PC-3 (cell line): ENCODE results near the gene NCAPG. TPM values are rescaled to one million over a fixed set of nuclear protein-coding genes. Genes with fewer than 3 reads are reported as not detected.
"Not testable (repeated sequence)": the region's sequence is repeated elsewhere in the genome, so short reads cannot be mapped to it uniquely, and the experiment has no call there.

Experiments
- ATAC-seq: fragments of 200-7000 bp; cut with Tn5 transposase; 2 replicates; pipeline ENCODE4 v1.9.1; 2020; ENCODE audit warnings: mild to moderate bottlenecking, moderate library complexity
- BruUV-seq: library from RNA; stranded (reverse); fragments of 400-500 nt; replicated peaks from 2 replicates; lab custom pipeline; 2021; lab: Mats Ljungman, UMichigan
- CTCF ChIA-PET: fragments of 300-600 bp; sonication (Branson Sonifier 250); formaldehyde crosslinking; loops from one replicate; lab custom pipeline; 2022; ENCODE audit warnings: antibody characterized with exemption; lab: Charles Lee
- POLR2A ChIA-PET: fragments of 300-600 bp; sonication (Branson Sonifier 250); formaldehyde crosslinking; loops from one replicate; lab custom pipeline; 2022; ENCODE audit warnings: antibody characterized with exemption; ENCODE audit not compliant: unreplicated experiment; lab: Charles Lee
- DNase-seq: peaks from one replicate; pipeline ENCODE4 v3.0.0-alpha.2; 2015
- H2AFZ ChIP-seq: fragments of 300-600 bp; sonication (generic); 2 replicates; pipeline ENCODE4 v1.6.0; 2016; ENCODE audit warnings: antibody characterized with exemption, low read length
- H3F3A ChIP-seq: fragments of 300-600 bp; sonication (generic); one replicate; pipeline ENCODE4 v1.6.0; 2017; ENCODE audit warnings: antibody characterized with exemption, low read length, control low read depth, mild to moderate bottlenecking; ENCODE audit not compliant: unreplicated experiment
- H3K27ac ChIP-seq: fragments of 300-600 bp; sonication (generic); 2 replicates; pipeline ENCODE4 v1.5.1; 2016; ENCODE audit warnings: mild to moderate bottlenecking, low read length
- H3K27me3 ChIP-seq: fragments of 300-600 bp; sonication (generic); 2 replicates; pipeline ENCODE4 v1.6.1; 2016; ENCODE audit warnings: low read length, mixed read lengths
- H3K36me3 ChIP-seq: fragments of 300-600 bp; sonication (generic); 2 replicates; pipeline ENCODE4 v1.6.1; 2016; ENCODE audit warnings: low read depth, mixed run types, low read length, mixed read lengths
- H3K4me1 ChIP-seq: fragments of 300-600 bp; sonication (generic); 2 replicates; pipeline ENCODE4 v1.5.1; 2016; ENCODE audit warnings: low read length; ENCODE audit not compliant: insufficient read depth
- H3K4me2 ChIP-seq: fragments of 300-600 bp; sonication (generic); 2 replicates; pipeline ENCODE4 v1.6.0; 2016; ENCODE audit warnings: low read length
- H3K4me3 ChIP-seq: fragments of 300-600 bp; sonication (generic); 2 replicates; pipeline ENCODE4 v1.5.1; 2016; ENCODE audit warnings: mild to moderate bottlenecking, low read length, mixed read lengths
- H3K79me2 ChIP-seq: fragments of 300-600 bp; sonication (generic); 2 replicates; pipeline ENCODE4 v1.6.1; 2017; ENCODE audit warnings: low read length, mixed read lengths
- H3K9ac ChIP-seq: fragments of 300-600 bp; sonication (generic); 2 replicates; pipeline ENCODE4 v1.6.0; 2016; ENCODE audit warnings: mild to moderate bottlenecking, low read length
- H3K9me2 ChIP-seq: fragments of 300-600 bp; sonication (generic); replicated peaks from 2 replicates; pipeline ENCODE4 v1.6.1; 2016; ENCODE audit warnings: mixed run types, low read length, mixed read lengths
- H3K9me3 ChIP-seq: fragments of 300-600 bp; sonication (generic); 2 replicates; pipeline ENCODE4 v1.6.1; 2016; ENCODE audit warnings: low read length, mixed read lengths
- H4K20me1 ChIP-seq: fragments of 300-600 bp; sonication (generic); 2 replicates; pipeline ENCODE4 v1.6.1; 2016; ENCODE audit warnings: low read length, mixed read lengths
- EZH2 ChIP-seq: fragments of 300-600 bp; sonication (generic); IDR thresholded peaks from one replicate; pipeline ENCODE4 v1.6.1; 2017; ENCODE audit warnings: antibody characterized with exemption, mild to moderate bottlenecking, low read length; ENCODE audit not compliant: unreplicated experiment
- EZH2phosphoT487 ChIP-seq: fragments of 300-600 bp; sonication (generic); IDR thresholded peaks from 2 replicates; pipeline ENCODE4 v1.6.1; 2018; ENCODE audit warnings: mild to moderate bottlenecking, antibody characterized with exemption, low read length, borderline replicate concordance
- intact Hi-C: fragments of 100-400 bp; cut with micrococcal nuclease; formaldehyde crosslinking; loops from 2 replicates; pipeline ENCODE4 v1.9.0; 2023
- total RNA-seq: library from RNA; depleted of rRNA; stranded (reverse); fragments of >200 nt; gene quantifications from 2 replicates; pipeline ENCODE4 v1.2.3, GENCODE V29; 2014
- TF ChIP-seq, protein P1 (sequence below): fragments of 300-600 bp; sonication (generic); conservative IDR thresholded peaks from 2 replicates; pipeline ENCODE4 v1.5.1; 2017; ENCODE audit warnings: antibody characterized with exemption, low read depth, mild to moderate bottlenecking, low read length

The NCAPG gene
- total RNA-seq, 1 experiment from 2014 or later: 27.6 TPM

- BruUV-seq: no TSS peak
- ATAC-seq: no peak
Observed at GRCh38 chr4:17851959-17852358, 41.2 kb downstream of the NCAPG start.

GRCh38 chr4:17854036-17854435 lies 43.3 kb downstream of the NCAPG start:
- Histone ChIP-seq H3K27me3 (no peaks in the 10 kb centered on the region), H2AFZ (no peak overlapping the region), H3K4me3 (no peak overlapping the region), H3K9me3 (no peaks in the 10 kb centered on the region), H3K79me2 (no peaks in the 10 kb centered on the region), H3K4me2 (no peak overlapping the region), H3K27ac (no peak overlapping the region), H3K4me1 (no peaks in the 10 kb centered on the region), H3K9ac (no peak overlapping the region), H4K20me1 (no peaks in the 10 kb centered on the region), H3K9me2 (no peaks in the 10 kb centered on the region), H3K36me3 (no peaks in the 10 kb centered on the region), H3F3A (no peaks in the 10 kb centered on the region)
- TF ChIP-seq, protein P1, sequence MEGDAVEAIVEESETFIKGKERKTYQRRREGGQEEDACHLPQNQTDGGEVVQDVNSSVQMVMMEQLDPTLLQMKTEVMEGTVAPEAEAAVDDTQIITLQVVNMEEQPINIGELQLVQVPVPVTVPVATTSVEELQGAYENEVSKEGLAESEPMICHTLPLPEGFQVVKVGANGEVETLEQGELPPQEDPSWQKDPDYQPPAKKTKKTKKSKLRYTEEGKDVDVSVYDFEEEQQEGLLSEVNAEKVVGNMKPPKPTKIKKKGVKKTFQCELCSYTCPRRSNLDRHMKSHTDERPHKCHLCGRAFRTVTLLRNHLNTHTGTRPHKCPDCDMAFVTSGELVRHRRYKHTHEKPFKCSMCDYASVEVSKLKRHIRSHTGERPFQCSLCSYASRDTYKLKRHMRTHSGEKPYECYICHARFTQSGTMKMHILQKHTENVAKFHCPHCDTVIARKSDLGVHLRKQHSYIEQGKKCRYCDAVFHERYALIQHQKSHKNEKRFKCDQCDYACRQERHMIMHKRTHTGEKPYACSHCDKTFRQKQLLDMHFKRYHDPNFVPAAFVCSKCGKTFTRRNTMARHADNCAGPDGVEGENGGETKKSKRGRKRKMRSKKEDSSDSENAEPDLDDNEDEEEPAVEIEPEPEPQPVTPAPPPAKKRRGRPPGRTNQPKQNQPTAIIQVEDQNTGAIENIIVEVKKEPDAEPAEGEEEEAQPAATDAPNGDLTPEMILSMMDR: no peak
- TF ChIP-seq EZH2phosphoT487: no peak
- no peak for TF ChIP-seq EZH2
- ChIA-PET POLR2A (no interaction called here), CTCF (no interaction called here)
- no TSS peak for BruUV-seq
- DNase-seq: no peak
- no peak for ATAC-seq
- intact Hi-C loops: no loop called here

More at GRCh38 chr4:17851959-17852358, 41.2 kb downstream of the NCAPG start:
- Histone ChIP-seq H3K27me3 (no peaks in the 10 kb centered on the region), H3K4me1 (no peaks in the 10 kb centered on the region), H4K20me1 (no peaks in the 10 kb centered on the region), H3F3A (no peaks in the 10 kb centered on the region), H3K4me3 (no peak overlapping the region), H3K9me3 (no peaks in the 10 kb centered on the region), H3K36me3 (no peaks in the 10 kb centered on the region), H3K79me2 (no peaks in the 10 kb centered on the region), H2AFZ (no peak overlapping the region), H3K4me2 (no peak overlapping the region), H3K9ac (no peak overlapping the region), H3K27ac (no peak overlapping the region), H3K9me2 (no peaks in the 10 kb centered on the region)
- no peak for DNase-seq
- ChIA-PET CTCF (no interaction called here), POLR2A (interaction anchor here (0.6 kb wide), 1 partner anchor 238 kb away, joined by 3 read pairs; the partner anchor contains the start of gene MED28)
- no peak for TF ChIP-seq EZH2phosphoT487
- TF ChIP-seq, protein P1: no peak
- TF ChIP-seq EZH2: no peak
- intact Hi-C loops: no loop called here

- H4K20me1 ChIP-seq: no peaks in the 10 kb centered on the region
- H3K4me2 ChIP-seq: no peak overlapping the region
- no peaks in the 10 kb centered on the region for H3K27me3 ChIP-seq
- H3K27ac ChIP-seq: no peak overlapping the region
- H3K4me1 ChIP-seq: no peaks in the 10 kb centered on the region
- H3K9me3 ChIP-seq: no peaks in the 10 kb centered on the region
- no peaks in the 10 kb centered on the region for H3K9me2 ChIP-seq
- no peak overlapping the region for H3K9ac ChIP-seq
- H2AFZ ChIP-seq: no peak overlapping the region
- H3K36me3 ChIP-seq: no peaks in the 10 kb centered on the region
- CTCF ChIA-PET: no interaction called here
- no peaks in the 10 kb centered on the region for H3F3A ChIP-seq
- BruUV-seq: no TSS peak
- intact Hi-C loops: no loop called here
- POLR2A ChIA-PET: no interaction called here
- no peaks in the 10 kb centered on the region for H3K79me2 ChIP-seq
- ATAC-seq (no peak), DNase-seq (no peak)
- H3K4me3 ChIP-seq: no peak overlapping the region
- TF ChIP-seq, protein P1: no peak
- no peak for TF ChIP-seq EZH2phosphoT487
- TF ChIP-seq EZH2: no peak
Observed at GRCh38 chr4:17859793-17860406, 49.1 kb downstream of the NCAPG start.

- H3F3A ChIP-seq, H3K27ac ChIP-seq, H3K36me3 ChIP-seq, BruUV-seq, intact Hi-C loops, H3K4me3 ChIP-seq, H2AFZ ChIP-seq, H3K79me2 ChIP-seq, H4K20me1 ChIP-seq, H3K9me3 ChIP-seq, POLR2A ChIA-PET, ATAC-seq, DNase-seq, H3K9me2 ChIP-seq, H3K9ac ChIP-seq, H3K27me3 ChIP-seq, H3K4me2 ChIP-seq, H3K4me1 ChIP-seq, CTCF ChIA-PET: not testable (repeated sequence)
Observed at GRCh38 chr4:17861906-17862305, 51.1 kb downstream of the NCAPG start.
